ENCODE results near the gene EPM2A. TPM values are rescaled to one million over a fixed set of nuclear protein-coding genes. Genes with fewer than 3 reads are reported as not detected.

The EPM2A gene
- total RNA-seq, 1 experiment from 2014 or later = 4.8 TPM

DNA sequence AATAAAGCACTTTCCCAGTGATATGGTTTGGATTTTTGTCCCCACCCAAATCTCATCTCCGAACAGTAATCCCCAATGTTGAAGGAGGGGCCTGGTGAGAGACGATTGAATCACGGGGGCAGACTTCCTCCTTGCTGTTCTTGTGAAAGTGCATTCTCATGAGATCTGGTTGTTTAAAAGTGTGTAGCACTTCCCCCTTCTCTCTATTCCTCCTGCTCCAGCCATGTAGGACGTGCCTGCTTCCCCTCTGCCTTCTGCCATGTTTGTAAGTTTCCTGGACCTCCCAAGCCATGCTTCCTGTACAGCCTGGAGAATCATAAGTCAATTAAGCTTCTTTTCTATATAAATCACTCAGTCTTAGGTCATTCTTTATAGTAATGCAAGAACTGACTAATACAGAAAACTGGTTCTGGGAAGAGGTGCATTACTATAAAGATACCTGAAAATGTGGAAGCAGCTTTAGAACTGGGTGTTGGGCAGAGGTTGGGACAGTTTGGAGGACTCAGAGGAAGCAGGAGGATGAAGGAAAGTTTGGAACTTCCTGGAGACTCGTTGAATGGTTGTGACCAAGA, 7.4 kb downstream of the EPM2A start:
- Mint-ChIP-seq H3K27me3 (ENCODE audit: insufficient read depth, unreplicated experiment) (no peaks in the 10 kb centered on the region), H3K27ac (ENCODE audit: low read depth, unreplicated experiment) (no peak overlapping the region), H3K9me3 (ENCODE audit: unreplicated experiment) (peaks cover 17% of the 10 kb centered on the region), H3K4me1 (ENCODE audit: insufficient read depth, unreplicated experiment) (no peaks in the 10 kb centered on the region), H3K4me3 (ENCODE audit: unreplicated experiment) (no peak overlapping the region), H3K36me3 (ENCODE audit: insufficient read depth, unreplicated experiment) (no peaks in the 10 kb centered on the region)
- ChIA-PET CTCF (interaction anchor here (1.2 to 1.7 kb wide), 2 partner anchors 24 to 114 kb away, joined by 3 to 4 read pairs; no protein-coding TSS in a partner anchor), POLR2A (interaction anchor here (0.6 kb wide), 1 partner anchor 410 kb away, joined by 4 read pairs; no protein-coding TSS in a partner anchor)
- TF ChIP-seq, protein P1, sequence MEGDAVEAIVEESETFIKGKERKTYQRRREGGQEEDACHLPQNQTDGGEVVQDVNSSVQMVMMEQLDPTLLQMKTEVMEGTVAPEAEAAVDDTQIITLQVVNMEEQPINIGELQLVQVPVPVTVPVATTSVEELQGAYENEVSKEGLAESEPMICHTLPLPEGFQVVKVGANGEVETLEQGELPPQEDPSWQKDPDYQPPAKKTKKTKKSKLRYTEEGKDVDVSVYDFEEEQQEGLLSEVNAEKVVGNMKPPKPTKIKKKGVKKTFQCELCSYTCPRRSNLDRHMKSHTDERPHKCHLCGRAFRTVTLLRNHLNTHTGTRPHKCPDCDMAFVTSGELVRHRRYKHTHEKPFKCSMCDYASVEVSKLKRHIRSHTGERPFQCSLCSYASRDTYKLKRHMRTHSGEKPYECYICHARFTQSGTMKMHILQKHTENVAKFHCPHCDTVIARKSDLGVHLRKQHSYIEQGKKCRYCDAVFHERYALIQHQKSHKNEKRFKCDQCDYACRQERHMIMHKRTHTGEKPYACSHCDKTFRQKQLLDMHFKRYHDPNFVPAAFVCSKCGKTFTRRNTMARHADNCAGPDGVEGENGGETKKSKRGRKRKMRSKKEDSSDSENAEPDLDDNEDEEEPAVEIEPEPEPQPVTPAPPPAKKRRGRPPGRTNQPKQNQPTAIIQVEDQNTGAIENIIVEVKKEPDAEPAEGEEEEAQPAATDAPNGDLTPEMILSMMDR (IDR thresholded peaks at IDR 0.05; ENCODE audit: unreplicated experiment) = no peak
- BruUV-seq (replicated peaks) = no TSS peak
- DNase-seq (ENCODE audit: unreplicated experiment) = no peak
- intact Hi-C loops (cut with micrococcal nuclease) = no loop called here

- Mint-ChIP-seq H3K27ac (ENCODE audit: low read depth, unreplicated experiment) (no peak overlapping the region), H3K4me3 (ENCODE audit: unreplicated experiment) (no peak overlapping the region), H3K4me1 (ENCODE audit: insufficient read depth, unreplicated experiment) (no peaks in the 10 kb centered on the region), H3K36me3 (ENCODE audit: insufficient read depth, unreplicated experiment) (no peaks in the 10 kb centered on the region), H3K9me3 (ENCODE audit: unreplicated experiment) (peaks cover 17% of the 10 kb centered on the region), H3K27me3 (ENCODE audit: insufficient read depth, unreplicated experiment) (no peaks in the 10 kb centered on the region)
- intact Hi-C loops (cut with micrococcal nuclease) = no loop called here
- ChIA-PET CTCF (no interaction called here), POLR2A (no interaction called here)
- BruUV-seq (replicated peaks) = no TSS peak
- no peak for DNase-seq (ENCODE audit: unreplicated experiment)
- TF ChIP-seq, protein P1 (IDR thresholded peaks at IDR 0.05; ENCODE audit: unreplicated experiment) = no peak
Observed at GRCh38 chr6:145725570-145725969, 9.8 kb downstream of the EPM2A start.

DNA sequence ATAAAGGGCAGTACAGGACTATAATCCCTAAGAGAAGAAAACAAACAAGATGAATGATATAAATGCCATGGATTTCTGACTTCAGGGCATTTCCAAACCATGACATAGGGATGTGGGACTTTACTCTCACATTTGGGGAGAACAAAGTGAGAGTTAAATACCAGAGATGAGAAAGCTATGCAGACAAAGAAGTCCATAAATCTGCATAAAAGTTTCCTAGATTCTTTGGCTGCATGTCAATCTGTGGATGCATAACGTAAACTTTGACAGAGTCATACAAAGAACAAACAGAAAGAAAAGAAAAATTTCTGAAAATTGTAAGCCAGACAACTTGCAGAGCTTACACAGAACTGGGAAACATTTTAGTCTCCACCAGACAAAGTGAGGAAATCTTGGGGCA, 11.7 kb downstream of the EPM2A start:
- TF ChIP-seq, protein P1 (IDR thresholded peaks at IDR 0.05; ENCODE audit: unreplicated experiment) = no peak
- Mint-ChIP-seq H3K36me3 (ENCODE audit: insufficient read depth, unreplicated experiment) (no peaks in the 10 kb centered on the region), H3K9me3 (ENCODE audit: unreplicated experiment) (peaks cover 9% of the 10 kb centered on the region), H3K27ac (ENCODE audit: low read depth, unreplicated experiment) (no peak overlapping the region), H3K27me3 (ENCODE audit: insufficient read depth, unreplicated experiment) (no peaks in the 10 kb centered on the region), H3K4me1 (ENCODE audit: insufficient read depth, unreplicated experiment) (no peaks in the 10 kb centered on the region), H3K4me3 (ENCODE audit: unreplicated experiment) (no peak overlapping the region)
- intact Hi-C loops (cut with micrococcal nuclease) = no loop called here
- no peak for DNase-seq (ENCODE audit: unreplicated experiment)
- no TSS peak for BruUV-seq (replicated peaks)
- POLR2A ChIA-PET = no interaction called here
- CTCF ChIA-PET = no interaction called here

DNA sequence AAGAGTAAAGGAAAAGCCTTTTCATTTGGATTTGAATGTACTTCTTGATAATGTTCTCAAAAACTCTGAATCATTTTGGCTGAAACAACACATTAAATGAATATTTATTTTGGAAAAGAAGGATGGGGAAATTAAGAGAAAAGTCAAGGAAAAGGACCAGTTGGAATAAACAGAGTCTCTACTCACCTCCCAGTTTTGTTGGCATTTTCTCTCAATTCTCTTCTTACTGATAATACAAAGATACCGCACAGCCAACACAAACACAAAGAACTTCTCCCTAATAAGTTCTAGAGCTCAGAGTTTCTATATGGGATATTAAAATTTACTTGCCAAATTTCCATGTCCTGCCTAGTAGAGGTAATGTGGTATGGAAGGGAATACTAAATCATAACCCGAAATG, 13.1 kb downstream of the EPM2A start:
- ChIA-PET CTCF (interaction anchor here (0.7 to 1.4 kb wide), 2 partner anchors 18 to 437 kb away, joined by 3 read pairs; no protein-coding TSS in a partner anchor), POLR2A (no interaction called here)
- intact Hi-C loops (cut with micrococcal nuclease) = no loop called here
- no peak overlapping the region for H3K4me3 Mint-ChIP-seq (ENCODE audit: unreplicated experiment)
- no peaks in the 10 kb centered on the region for H3K4me1 Mint-ChIP-seq (ENCODE audit: insufficient read depth, unreplicated experiment)
- H3K27me3 Mint-ChIP-seq (ENCODE audit: insufficient read depth, unreplicated experiment) = no peaks in the 10 kb centered on the region
- H3K36me3 Mint-ChIP-seq (ENCODE audit: insufficient read depth, unreplicated experiment) = no peaks in the 10 kb centered on the region
- no peak for DNase-seq (ENCODE audit: unreplicated experiment)
- BruUV-seq (replicated peaks) = no TSS peak
- TF ChIP-seq, protein P1 (IDR thresholded peaks at IDR 0.05; ENCODE audit: unreplicated experiment) = no peak
- H3K9me3 Mint-ChIP-seq (ENCODE audit: unreplicated experiment) = no peaks in the 10 kb centered on the region
- no peak overlapping the region for H3K27ac Mint-ChIP-seq (ENCODE audit: low read depth, unreplicated experiment)

Data from MCF 10A (cell line).